ENCODE results near the gene QPRT. TPM values are rescaled to one million over a fixed set of nuclear protein-coding genes. Genes with fewer than 3 reads are reported as not detected.
"Not testable (repeated sequence)": the region's sequence is repeated elsewhere in the genome, so short reads cannot be mapped to it uniquely, and the experiment has no call there.

Gene QPRT
- total and polyA plus RNA-seq, 2 donors (not counting 1 experiment from before 2014, with no cell fraction given), result 27.7 to 94.0 TPM

- no peaks in the 10 kb centered on the region for H3K36me3 ChIP-seq (ENCODE audit: control insufficient read depth, insufficient read depth, low read length)
- H3K27ac ChIP-seq (ENCODE audit: insufficient read depth, low read length), result no peak overlapping the region
- H3K4me2 ChIP-seq (ENCODE audit: extremely low read depth, insufficient read depth, low read length), result no peak overlapping the region
- no peak overlapping the region for H3K4me3 ChIP-seq (replicated peaks in 1 of 4; ENCODE audit: control extremely low read depth in 1 of 4, insufficient read depth in 1 of 4, low read depth in 3 of 4, low read length in 4 of 4)
- DNase-seq (ENCODE audit: low read depth in 2 of 2), result no peak
- H3K27me3 ChIP-seq (ENCODE audit: control insufficient read depth, insufficient read depth, low read length), result no peaks in the 10 kb centered on the region
- no peaks in the 10 kb centered on the region for H4K20me1 ChIP-seq (ENCODE audit: control insufficient read depth, extremely low read depth, insufficient read depth, low read length)
- H3K9ac ChIP-seq (ENCODE audit: insufficient read depth, low read length), result no peak overlapping the region
- TF ChIP-seq CTCF (conservative IDR thresholded peaks at IDR 0.05 in 1 of 2, IDR thresholded peaks at IDR 0.05 in 1 of 2; ENCODE audit: low read depth in 1 of 2, low read length in 2 of 2) (no peak), EZH2 (IDR thresholded peaks at IDR 0.05; ENCODE audit: low read length, missing control alignments) (no peak)
- H3K4me1 ChIP-seq (ENCODE audit: control insufficient read depth, extremely low read depth, insufficient read depth, low read length), result no peaks in the 10 kb centered on the region
- no peaks in the 10 kb centered on the region for H3K9me3 ChIP-seq (ENCODE audit: control insufficient read depth, insufficient read depth, low read depth, low read length)
- no peak overlapping the region for H2AFZ ChIP-seq (ENCODE audit: low read length)
- no peaks in the 10 kb centered on the region for H3K79me2 ChIP-seq (ENCODE audit: control insufficient read depth, insufficient read depth, low read length)
These were observed 65.6 kb downstream of the QPRT start for GRCh38 chr16:29744541-29745101.

GRCh38 chr16:29745121-29745852 lies 66.3 kb downstream of the QPRT start:
- H3K4me3 ChIP-seq (replicated peaks in 1 of 4; ENCODE audit: control extremely low read depth in 1 of 4, insufficient read depth in 1 of 4, low read depth in 3 of 4, low read length in 4 of 4), result no peak overlapping the region
- H3K27me3 ChIP-seq (ENCODE audit: control insufficient read depth, insufficient read depth, low read length), result no peaks in the 10 kb centered on the region
- TF ChIP-seq EZH2 (IDR thresholded peaks at IDR 0.05; ENCODE audit: low read length, missing control alignments) (no peak), CTCF (conservative IDR thresholded peaks at IDR 0.05 in 1 of 2, IDR thresholded peaks at IDR 0.05 in 1 of 2; ENCODE audit: low read depth in 1 of 2, low read length in 2 of 2) (no peak)
- no peaks in the 10 kb centered on the region for H4K20me1 ChIP-seq (ENCODE audit: control insufficient read depth, extremely low read depth, insufficient read depth, low read length)
- no peak overlapping the region for H2AFZ ChIP-seq (ENCODE audit: low read length)
- H3K9me3 ChIP-seq (ENCODE audit: control insufficient read depth, insufficient read depth, low read depth, low read length), result no peaks in the 10 kb centered on the region
- no peak overlapping the region for H3K27ac ChIP-seq (ENCODE audit: insufficient read depth, low read length)
- peak overlapping the region; percentile 2 for H3K9ac ChIP-seq (ENCODE audit: insufficient read depth, low read length)
- no peaks in the 10 kb centered on the region for H3K36me3 ChIP-seq (ENCODE audit: control insufficient read depth, insufficient read depth, low read length)
- no peak overlapping the region for H3K4me2 ChIP-seq (ENCODE audit: extremely low read depth, insufficient read depth, low read length)
- H3K4me1 ChIP-seq (ENCODE audit: control insufficient read depth, extremely low read depth, insufficient read depth, low read length), result no peaks in the 10 kb centered on the region
- DNase-seq (ENCODE audit: low read depth in 2 of 2), result no peak
- H3K79me2 ChIP-seq (ENCODE audit: control insufficient read depth, insufficient read depth, low read length), result no peaks in the 10 kb centered on the region

- Histone ChIP-seq H3K27me3 (ENCODE audit: control insufficient read depth, insufficient read depth, low read length) (no peaks in the 10 kb centered on the region), H2AFZ (ENCODE audit: low read length) (no peak within 1 kb of the TSS), H3K9me3 (ENCODE audit: control insufficient read depth, insufficient read depth, low read depth, low read length) (no peaks in the 10 kb centered on the region), H3K4me3 (replicated peaks in 1 of 4; ENCODE audit: control extremely low read depth in 1 of 4, insufficient read depth in 1 of 4, low read depth in 3 of 4, low read length in 4 of 4) (no peak within 1 kb of the TSS), H3K79me2 (ENCODE audit: control insufficient read depth, insufficient read depth, low read length) (no peaks in the 10 kb centered on the region), H4K20me1 (ENCODE audit: control insufficient read depth, extremely low read depth, insufficient read depth, low read length) (no peaks in the 10 kb centered on the region), H3K9ac (ENCODE audit: insufficient read depth, low read length) (peak within 1 kb of the TSS; percentile 2), H3K4me2 (ENCODE audit: extremely low read depth, insufficient read depth, low read length) (no peak within 1 kb of the TSS), H3K4me1 (ENCODE audit: control insufficient read depth, extremely low read depth, insufficient read depth, low read length) (no peaks in the 10 kb centered on the region), H3K36me3 (ENCODE audit: control insufficient read depth, insufficient read depth, low read length) (no peaks in the 10 kb centered on the region), H3K27ac (ENCODE audit: insufficient read depth, low read length) (no peak within 1 kb of the TSS)
- no peak for TF ChIP-seq CTCF (conservative IDR thresholded peaks at IDR 0.05 in 1 of 2, IDR thresholded peaks at IDR 0.05 in 1 of 2; ENCODE audit: low read depth in 1 of 2, low read length in 2 of 2)
- no peak for TF ChIP-seq EZH2 (IDR thresholded peaks at IDR 0.05; ENCODE audit: low read length, missing control alignments)
- no peak for DNase-seq (ENCODE audit: low read depth in 2 of 2)
These were observed 66.9 kb downstream of the QPRT start, which contains the start of gene C16orf54 for GRCh38 chr16:29745853-29746345. TSS of gene C16orf54 (minus strand) at chr16:29745990. CDS start at chr16:29744951, 1,039 bp downstream.

- not testable (repeated sequence) for H3K9ac ChIP-seq (ENCODE audit: insufficient read depth, low read length); H2AFZ ChIP-seq (ENCODE audit: low read length); H3K9me3 ChIP-seq (ENCODE audit: control insufficient read depth, insufficient read depth, low read depth, low read length); H3K4me2 ChIP-seq (ENCODE audit: extremely low read depth, insufficient read depth, low read length); H4K20me1 ChIP-seq (ENCODE audit: control insufficient read depth, extremely low read depth, insufficient read depth, low read length); H3K27me3 ChIP-seq (ENCODE audit: control insufficient read depth, insufficient read depth, low read length); H3K4me3 ChIP-seq (replicated peaks in 1 of 4; ENCODE audit: control extremely low read depth in 1 of 4, insufficient read depth in 1 of 4, low read depth in 3 of 4, low read length in 4 of 4); H3K36me3 ChIP-seq (ENCODE audit: control insufficient read depth, insufficient read depth, low read length); DNase-seq (ENCODE audit: low read depth in 2 of 2); H3K4me1 ChIP-seq (ENCODE audit: control insufficient read depth, extremely low read depth, insufficient read depth, low read length); H3K27ac ChIP-seq (ENCODE audit: insufficient read depth, low read length); H3K79me2 ChIP-seq (ENCODE audit: control insufficient read depth, insufficient read depth, low read length)
These were observed 67.5 kb downstream of the QPRT start for GRCh38 chr16:29746518-29746917.
